ENCODE data around the gene ZNF217.
"Not testable (repeated sequence)": the region's sequence is repeated elsewhere in the genome, so short reads cannot be mapped to it uniquely, and the experiment has no call there.

GRCh38 chr20:53618490-53619000, 24.9 kb upstream of the ZNF217 start:
- TF ChIP-seq CHD2 (IDR thresholded peaks at IDR 0.05; ENCODE audit: low read length); CTCF (IDR thresholded peaks at IDR 0.05; ENCODE audit: control extremely low read depth in 1 of 3, insufficient read depth in 1 of 3, low read depth in 1 of 3, low read length in 3 of 3); RAD21 (IDR thresholded peaks at IDR 0.05 in 1 of 2, conservative IDR thresholded peaks at IDR 0.05 in 1 of 2; ENCODE audit: low read depth in 2 of 2, low read length in 2 of 2); ZNF274 (IDR thresholded peaks at IDR 0.05; ENCODE audit: borderline replicate concordance, extremely low read depth, low read length); POLR2A (IDR thresholded peaks at IDR 0.05; ENCODE audit: control extremely low read depth in 1 of 2, low read depth in 2 of 2, low read length in 2 of 2); POLR2AphosphoS5 (IDR thresholded peaks at IDR 0.05; ENCODE audit: low read depth, low read length); KDM4A (IDR thresholded peaks at IDR 0.05; ENCODE audit: low read depth, low read length, severe bottlenecking); KDM1A (IDR thresholded peaks at IDR 0.05; ENCODE audit: borderline replicate concordance, low read length): not testable (repeated sequence)

Data from H1 (cell line).